Germinal center (tissue), 1 donor: ENCODE data around the gene UTP14A.
"Not testable (repeated sequence)": the region's sequence is repeated elsewhere in the genome, so short reads cannot be mapped to it uniquely, and the experiment has no call there.

ENCODE experiments used
- DNase-seq: peaks from one replicate; pipeline ENCODE4 v3.0.0; 2012; ENCODE audit warnings: mixed read lengths, low spot score

UTP14A gene, protein sequence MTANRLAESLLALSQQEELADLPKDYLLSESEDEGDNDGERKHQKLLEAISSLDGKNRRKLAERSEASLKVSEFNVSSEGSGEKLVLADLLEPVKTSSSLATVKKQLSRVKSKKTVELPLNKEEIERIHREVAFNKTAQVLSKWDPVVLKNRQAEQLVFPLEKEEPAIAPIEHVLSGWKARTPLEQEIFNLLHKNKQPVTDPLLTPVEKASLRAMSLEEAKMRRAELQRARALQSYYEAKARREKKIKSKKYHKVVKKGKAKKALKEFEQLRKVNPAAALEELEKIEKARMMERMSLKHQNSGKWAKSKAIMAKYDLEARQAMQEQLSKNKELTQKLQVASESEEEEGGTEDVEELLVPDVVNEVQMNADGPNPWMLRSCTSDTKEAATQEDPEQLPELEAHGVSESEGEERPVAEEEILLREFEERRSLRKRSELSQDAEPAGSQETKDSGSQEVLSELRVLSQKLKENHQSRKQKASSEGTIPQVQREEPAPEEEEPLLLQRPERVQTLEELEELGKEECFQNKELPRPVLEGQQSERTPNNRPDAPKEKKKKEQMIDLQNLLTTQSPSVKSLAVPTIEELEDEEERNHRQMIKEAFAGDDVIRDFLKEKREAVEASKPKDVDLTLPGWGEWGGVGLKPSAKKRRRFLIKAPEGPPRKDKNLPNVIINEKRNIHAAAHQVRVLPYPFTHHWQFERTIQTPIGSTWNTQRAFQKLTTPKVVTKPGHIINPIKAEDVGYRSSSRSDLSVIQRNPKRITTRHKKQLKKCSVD

DNA sequence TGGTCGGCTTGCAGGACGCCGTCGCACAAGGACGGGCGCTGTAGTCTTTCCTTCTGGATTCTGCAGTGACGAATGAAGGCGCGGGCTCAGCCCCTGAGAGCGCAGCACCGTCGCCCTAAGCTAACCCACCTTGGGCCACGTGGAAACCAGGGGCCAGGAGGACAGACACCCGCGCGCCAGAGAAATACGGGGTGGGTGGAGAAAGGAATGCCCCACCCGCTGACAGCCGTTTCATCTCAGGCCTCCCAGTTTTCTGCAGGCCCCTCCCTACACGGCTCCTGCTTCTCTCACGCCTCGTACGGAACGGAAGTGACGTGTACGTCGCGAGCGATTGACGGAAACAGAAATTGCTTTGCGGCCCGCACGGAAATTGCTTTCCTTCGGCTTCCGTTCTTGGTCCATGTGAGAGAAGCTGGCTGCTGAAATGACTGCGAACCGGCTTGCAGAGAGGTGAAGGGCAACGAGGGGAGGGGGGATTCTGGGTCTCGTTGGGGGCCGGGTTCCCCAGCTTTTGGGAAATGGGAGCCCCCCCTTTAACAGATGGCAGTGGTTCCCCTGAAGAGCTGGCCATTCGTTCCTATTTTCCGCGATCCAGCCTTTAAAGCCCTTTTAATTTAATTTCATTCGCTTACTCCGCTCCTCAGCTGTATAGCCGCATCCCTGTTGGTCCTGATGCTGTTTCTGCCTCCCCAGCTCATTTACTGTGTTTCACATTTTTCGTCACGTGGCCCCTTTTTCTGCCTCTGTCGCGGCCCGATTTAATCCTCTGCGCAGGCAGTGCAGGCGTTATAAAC is at the start of gene UTP14A:
Gene UTP14A (plus strand): TSS at position 378 of the 794 bp plus-strand sequence. CDS start 47 bp downstream, at position 425.
- DNase-seq: peak; percentile 58

DNA sequence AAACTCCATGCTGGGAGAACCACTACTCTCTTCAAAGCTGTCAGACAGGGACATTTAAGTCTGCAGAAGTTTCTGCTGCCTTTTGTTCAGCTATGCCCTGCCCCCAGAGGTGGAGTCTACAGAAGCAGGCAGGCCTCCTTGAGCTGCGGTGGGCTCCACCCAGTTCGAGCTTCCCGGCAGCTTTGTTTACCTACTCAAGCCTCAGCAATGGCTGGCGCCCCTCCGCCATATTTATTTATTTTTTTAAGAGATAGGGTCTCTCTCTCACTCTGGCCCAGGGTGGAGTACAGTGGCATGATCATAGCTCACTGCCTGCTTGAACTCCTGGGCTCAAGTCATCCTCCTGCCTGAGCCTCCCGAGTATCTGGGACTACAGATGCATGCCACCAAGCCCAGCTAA is 46.8 kb upstream of the UTP14A start:
- DNase-seq: not testable (repeated sequence)

DNA sequence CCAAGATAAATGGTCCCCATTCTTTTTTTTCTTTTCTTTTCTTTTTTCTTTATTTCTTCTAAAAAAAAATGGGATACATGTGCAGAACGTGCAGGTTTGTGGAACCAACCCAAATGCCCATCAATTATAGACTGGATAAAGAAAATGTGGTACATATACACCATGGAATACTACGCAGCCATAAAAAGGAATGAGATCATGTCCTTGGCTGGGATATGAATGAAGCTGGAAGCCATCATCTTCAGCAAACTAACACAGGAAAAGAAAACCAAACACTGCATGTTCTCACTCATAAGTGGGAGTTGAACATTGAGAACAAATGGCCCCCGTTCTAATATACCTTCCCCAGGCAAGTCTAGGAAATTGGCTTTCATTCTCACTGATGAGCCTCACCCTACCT is 39.6 kb upstream of the UTP14A start:
- DNase-seq: not testable (repeated sequence)

DNA sequence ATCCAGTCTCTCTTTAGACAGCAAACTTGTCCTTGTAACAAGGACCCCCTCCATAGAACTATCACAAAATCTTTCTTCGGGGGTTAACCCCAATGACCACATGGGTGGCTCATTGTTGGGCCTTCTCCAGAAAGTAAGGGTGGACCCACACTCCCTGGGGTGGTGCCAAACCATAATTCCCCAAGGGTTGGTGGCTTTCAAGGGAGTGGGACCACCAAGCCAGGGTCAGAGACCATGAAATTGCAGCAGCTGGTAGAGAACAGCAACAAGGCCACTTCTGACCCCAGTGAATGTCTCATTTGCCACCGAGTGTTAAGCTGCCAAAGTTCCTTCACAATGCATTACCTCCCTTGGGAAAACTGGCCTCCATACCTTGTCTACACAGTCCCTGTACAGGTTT is 33.4 kb upstream of the UTP14A start:
- DNase-seq: no peak

DNA sequence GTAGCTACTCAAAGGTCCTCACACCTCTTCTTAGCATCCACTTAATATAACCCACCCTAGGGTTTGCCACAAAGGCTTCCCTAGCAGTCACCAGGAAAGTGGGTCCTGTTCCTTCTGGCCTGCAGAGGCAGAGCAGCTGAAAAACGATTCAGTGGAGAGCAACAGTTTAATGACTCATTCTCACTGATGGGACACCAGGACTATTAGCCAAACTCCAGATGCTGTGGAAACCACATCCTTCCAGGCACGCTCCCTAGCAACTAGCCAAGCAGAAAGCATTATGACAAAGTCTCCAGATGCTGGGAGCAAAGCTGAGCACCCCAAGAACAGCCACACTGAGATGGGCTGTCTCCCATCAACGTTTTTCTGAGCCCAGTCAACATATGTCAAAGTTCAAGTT is 30.3 kb upstream of the UTP14A start:
- DNase-seq: no peak

DNA sequence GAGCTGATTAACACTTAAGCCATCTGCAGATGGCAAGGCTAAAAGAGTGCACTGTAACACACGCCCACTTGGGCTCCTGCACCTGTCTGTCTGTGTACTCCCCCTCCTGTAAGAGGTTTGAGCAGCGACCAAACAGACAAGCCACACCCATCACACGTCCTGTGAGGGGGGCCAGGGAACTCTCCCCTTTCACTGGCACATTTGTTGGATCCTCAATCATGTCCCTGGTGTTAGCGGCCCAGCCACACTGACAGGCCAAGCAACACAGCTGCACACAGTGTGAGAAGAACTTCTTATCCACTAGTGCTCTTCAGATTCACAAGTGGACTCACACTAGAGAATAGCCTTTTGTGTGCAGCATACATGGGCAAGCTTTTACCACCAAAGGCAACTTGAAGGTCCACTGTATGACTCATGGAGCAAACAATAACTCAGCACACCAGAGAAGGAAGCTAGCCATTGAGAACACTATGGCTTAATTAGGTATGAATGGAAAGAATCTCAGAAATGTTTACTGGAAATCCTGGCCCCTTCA is 29.1 kb upstream of the UTP14A start:
- no peak for DNase-seq

DNA sequence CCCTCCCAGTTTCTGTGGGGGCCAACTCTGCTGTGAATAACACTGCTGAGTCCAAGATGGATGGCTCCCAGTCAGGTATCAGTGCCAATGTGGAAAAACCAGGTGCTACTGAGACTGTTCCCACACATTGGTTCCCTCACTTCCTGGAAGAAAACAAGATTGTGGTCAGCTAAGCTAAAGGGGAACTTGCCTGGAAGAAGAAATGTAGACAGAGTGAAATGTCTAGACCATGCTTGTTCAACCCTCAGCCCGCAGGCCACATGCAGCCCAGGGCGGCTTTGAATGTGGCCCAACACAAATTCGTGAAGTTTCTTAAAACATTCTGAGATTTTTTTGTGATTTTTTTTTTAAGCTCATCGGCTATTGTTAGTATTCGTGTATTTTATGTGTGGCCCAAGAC is 28.6 kb upstream of the UTP14A start:
- no peak for DNase-seq

DNA sequence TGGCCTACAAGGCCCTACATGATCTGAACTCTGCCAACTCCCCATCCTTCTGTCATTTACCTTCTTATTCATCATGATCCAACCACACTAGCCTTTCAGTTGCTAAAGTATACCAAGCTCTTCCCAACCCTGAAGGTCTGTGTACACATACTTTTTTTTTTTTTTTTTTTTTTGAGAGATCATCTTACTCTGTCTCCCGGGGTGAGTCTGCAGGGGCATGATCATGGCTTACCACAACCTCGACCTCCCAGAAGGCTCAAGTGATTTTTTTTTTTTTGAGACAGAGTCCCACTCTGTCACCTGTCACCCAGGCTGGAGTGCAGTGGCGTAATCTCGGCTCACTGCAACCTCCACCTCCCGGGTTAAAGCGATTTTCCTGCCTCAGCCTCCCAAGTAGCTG is 5.9 kb upstream of the UTP14A start:
- no peak for DNase-seq

DNA sequence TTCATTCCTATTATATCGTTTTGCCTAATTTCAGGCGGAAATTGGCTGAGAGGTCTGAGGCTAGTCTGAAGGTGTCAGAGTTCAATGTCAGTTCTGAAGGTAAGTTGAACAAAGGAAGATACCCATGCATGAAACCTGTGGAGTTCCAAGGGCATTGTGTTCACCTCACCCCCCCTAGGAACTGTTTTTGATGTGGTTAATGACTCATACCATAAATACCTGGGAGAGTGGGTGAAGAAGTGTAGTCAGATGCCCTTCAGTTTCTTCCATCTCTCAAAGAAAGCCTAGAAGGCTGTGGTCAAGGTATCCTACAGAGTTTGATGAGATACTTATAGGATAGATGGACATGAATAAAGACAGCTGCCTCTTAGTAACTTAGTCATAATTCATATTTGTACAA is 2.7 kb downstream of the UTP14A start:
- DNase-seq: no peak

DNA sequence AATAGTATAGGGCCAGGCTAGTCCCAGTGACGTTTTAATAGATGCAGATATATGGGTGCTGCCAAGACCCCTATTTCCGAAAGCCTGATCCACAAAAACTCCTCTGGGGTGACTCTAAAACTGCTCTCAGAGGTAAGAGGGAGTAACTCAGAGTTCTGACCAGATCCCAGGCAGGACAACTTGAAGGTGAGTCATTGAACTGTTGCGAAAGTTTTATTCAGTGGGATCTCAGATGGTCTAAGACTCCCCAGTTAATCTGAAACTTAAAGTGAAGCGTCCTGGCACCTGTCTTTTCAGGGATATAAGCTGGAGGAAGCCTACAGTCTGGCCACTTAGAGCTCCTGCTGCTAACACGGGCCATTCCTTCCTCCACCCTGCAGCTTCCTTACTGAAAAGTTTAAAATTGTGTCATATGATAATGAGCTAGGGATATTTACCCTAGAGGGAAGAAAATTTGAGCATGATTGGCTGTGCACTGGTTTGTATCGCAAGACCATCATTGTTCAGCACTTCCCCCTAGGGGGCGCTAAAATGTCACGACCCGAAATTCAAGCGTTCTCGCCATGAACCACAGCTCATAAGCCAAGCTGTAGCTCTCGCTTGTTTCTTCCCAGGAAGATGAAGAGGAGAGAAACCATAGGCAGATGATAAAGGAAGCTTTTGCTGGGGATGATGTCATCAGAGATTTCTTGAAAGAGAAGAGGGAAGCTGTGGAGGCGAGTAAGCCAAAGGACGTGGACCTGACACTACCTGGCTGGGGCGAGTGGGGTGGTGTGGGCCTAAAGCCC is 19.5 kb downstream of the UTP14A start:
- peak; percentile 52 for DNase-seq

DNA sequence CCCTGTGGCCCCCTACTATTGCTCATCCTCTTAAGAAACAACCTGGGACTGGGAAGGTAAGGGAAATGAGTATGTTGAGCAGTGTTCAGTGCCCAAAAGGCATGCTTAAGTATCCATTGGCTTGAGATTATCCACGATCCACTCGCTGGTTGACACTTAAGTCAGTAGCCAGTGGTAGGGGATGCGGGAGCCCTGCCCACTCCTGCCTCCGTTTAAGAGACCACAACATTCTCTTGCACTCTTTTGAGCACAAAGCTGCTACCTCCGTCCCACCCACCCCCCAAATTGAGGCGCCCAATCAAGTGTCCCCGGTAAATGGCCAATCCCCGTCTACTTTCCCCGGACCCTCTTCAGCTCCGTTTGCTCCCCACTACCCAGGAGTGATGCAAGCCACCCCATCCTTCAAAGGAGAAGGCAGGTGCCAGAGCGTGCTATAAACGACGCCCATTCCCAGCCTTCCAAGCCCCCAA is 25.0 kb downstream of the UTP14A start:
- DNase-seq: no peak

DNA sequence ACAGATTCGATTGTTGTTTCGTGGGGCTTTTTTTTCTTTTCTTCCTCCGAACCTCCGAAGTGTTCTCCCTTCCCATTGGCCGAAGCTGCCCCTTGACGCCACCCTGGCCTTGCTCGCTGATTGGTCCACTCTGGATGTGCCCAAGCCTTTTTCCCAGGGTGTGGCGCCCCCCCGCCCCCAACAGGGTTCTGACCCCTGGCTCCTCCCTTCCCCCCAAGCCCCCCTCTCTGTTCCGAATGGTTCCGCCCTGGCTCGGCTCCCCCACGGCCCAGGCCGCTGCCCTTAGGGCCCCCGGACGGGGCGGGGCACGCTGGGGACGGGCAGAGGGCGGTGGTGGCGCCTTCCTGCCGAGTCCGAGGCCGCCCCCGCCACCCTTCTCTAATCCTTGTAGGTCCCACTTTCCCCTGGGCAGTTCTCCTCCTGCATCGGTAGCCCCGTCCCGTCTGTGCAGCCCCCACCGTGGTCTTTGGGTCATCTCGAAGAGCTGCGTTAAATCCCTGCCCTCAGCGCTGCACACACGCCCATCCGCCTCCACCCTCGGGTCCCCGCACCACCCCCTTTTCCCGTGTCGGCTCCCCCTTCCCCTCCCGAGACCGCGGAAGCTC is 25.5 kb downstream of the UTP14A start:
- peak; percentile 90 for DNase-seq

DNA sequence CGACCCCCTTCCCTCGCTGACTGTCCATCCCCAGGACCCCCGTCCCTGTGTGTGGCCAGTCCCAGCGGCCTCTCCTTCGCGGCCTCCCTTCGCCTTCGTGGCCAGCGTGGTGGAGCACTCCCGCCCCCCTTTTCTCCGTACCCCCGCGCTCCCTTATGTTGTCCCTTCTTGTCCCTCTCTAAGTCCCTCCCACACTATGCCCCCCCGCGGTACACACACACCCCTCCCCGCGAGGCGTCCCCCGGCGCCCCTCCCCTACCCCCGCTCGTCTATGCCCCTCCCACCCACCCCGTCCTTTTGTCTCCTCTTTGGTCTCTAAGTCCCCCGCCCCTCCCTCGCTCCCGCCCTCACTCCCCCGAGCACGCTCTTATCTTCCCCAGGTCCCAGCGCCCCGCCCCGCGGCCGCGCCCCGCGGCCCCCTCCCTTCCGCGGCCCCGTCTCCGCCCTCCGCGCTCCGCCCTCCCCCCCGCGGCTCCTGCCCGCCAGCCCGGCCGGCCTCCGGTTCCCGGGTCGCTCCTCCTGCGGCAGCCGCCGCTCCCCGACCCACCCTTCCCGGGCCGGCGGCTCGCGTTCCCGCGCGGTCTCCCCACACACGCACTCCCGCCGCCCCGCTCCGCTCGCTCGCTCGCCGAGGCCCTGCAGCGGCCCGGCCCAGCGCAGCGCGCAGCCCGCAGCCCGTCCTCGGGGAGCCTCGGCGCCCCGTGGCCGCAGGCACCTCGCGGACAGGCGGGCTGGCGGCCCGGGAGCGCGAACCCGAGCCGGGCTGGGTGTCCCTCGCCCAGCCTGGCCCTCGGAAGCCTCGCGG is 26.3 kb downstream of the UTP14A start:
- DNase-seq: peak; percentile 89

DNA sequence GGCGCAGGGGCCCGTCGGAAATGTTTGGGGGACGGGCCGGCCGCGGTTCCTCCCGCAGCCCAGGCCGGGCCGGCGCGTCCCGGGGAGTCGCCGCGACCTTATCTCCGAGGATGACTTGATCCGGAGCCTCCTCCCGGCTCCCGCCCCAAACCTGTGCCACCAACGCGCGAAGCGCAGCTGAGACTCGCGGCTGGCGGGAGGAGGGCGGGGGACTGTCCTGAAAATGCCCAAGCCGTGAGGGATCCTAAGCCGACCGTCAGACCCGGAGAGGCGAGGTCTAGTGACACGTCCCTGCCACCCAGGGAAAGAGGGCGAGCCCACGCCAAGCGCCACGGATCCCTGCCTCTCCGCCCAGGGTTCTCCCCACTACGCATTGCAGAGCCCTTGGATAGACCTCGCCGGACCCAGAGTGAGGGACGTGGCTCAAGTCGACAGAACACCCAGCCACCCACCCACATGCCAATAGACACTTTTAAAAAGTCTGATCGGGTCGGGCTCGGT is 26.9 kb downstream of the UTP14A start:
- DNase-seq: no peak

DNA sequence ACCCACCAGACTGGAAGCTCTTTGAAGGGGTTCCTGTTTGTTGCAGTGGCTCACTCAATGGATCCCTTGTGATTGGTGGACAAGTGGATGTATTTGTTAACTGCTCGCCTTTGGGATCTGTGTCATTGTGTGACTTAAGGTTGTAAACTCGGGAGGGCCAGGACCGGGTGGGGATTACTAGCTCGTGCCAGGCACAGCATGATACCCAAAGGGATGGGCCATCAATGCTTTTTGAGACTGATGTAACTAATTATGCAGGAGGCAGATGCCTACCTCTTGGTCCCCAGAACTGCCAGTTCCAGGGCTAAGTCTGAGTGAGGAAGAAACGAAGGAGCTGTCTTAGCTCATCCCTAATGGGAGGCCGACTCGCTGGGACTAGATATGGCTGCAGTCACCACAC is 27.7 kb downstream of the UTP14A start:
- no peak for DNase-seq

DNA sequence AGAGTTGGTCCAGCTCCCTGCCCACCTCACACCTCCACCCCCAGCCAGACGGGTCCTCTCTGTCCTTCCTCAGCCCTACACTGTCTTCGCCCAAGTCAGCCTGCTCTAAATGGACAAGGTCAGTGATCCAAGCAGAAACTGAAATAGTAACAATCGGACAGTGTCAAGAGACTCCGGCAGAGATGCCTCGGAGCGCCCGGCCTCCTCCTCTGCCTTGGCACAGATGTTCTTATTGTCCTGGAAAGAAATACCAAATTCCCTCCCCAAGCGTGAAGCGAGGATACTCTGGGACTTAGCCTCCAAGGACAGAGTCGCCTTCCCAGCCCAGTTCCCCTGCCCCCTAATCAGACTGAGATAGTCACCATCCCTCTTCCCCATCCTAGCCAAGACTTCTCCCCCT is 28.5 kb downstream of the UTP14A start:
- DNase-seq: no peak

DNA sequence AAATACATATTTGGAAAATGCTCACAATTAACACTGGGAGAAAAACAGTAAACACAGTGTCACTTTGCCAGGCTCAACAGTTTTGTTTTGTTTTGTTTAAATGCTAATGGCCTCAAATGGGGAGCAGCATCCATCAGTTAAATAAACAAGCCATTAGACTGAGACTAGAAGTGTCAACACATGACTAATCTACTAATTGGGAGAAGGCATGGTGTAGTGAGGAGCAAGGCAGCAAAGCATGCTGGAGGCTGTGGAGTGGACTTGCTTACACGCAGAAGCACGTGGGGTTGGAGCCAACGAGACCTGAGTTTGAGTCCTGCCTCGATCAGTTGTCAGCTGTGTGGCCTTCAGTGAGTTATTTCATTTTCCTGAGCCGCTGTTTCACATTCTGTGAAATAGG is 29.0 kb downstream of the UTP14A start:
- DNase-seq: no peak

DNA sequence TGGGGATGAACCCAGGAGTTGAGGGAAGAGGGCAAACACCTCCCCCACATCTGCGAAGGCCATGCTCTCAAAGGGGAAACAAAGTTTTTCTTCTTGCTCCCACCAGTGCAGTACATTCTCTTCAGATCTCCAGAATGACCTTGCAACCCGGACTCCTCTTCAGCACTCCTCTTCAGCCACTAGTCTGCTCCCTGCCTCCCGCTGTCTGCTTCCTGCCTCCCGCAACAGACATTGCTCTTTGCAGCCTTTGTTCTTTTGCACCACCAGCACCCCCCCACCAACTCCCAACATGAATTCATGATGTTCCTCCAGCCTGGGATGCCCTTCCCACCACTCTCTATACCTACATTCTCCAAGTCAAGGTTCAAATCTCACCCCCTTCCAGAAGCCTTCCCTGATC is 32.1 kb downstream of the UTP14A start:
- no peak for DNase-seq

DNA sequence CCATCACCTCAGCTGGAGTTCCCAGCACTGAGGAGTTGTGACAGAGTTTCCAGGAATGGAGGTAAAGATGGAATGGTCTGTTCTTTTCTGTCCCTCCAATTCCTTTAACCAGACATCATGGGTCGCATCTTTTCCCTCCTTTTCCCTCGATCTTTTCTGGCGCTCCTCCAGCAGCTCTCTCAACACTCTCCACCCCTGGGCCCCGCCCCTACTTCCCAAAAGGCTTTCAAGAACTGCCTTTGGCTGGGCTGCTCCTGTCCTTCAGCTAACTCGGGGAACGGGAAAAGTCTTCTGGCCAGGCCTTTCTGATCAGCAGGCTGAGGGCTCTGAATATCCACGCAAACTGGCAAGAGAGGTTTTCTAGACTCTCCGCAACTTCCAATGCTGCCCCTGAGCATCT is 34.0 kb downstream of the UTP14A start:
- no peak for DNase-seq

DNA sequence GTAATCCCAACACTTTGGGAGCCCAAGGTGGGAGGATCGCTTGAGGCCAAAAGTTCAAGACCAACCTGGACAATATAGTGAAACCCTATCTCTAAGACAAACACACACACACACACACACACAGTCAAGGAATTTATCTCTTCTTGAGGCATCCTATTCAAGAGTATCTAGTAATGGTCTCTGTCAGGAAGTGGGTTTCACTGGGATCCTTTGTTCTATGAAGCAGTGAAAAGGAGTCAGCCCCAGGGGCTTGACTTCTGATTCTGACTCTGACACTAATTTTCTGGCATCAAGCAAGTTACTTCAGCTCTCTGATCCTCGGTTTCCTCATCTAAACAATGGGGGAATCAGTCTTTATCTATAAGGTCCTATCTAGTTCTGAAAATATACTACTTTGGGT is 34.8 kb downstream of the UTP14A start:
- DNase-seq: no peak
